Activated T-helper 2 cell treated with anti-CD3 and anti-CD28 coated beads, Interferon-gamma antibody, Interleukin-2, Interleukin-4, amounts not matched to agents 10 μg/mL and 5 μg/mL and 100 μg/mL, durations not matched to agents 14 hours and 24 hours and 36 hours (primary cell): ENCODE data around the gene RTP1. TPM values are rescaled to one million over a fixed set of nuclear protein-coding genes. Genes with fewer than 3 reads are reported as not detected.
"Not testable (repeated sequence)": the region's sequence is repeated elsewhere in the genome, so short reads cannot be mapped to it uniquely, and the experiment has no call there.

Source experiments
- DNase-seq: peaks from one replicate; pipeline ENCODE4 v3.0.0; 2021; ENCODE audit warnings: low spot score
- H3K27ac Mint-ChIP-seq: one replicate; pipeline ENCODE4 v1.8.0; 2021; ENCODE audit warnings: mixed read lengths
- H3K27me3 Mint-ChIP-seq: one replicate; pipeline ENCODE4 v1.8.0; 2021; ENCODE audit warnings: low read depth, mixed read lengths
- H3K36me3 Mint-ChIP-seq: one replicate; pipeline ENCODE4 v1.8.0; 2021; ENCODE audit warnings: low read depth, mixed read lengths
- H3K4me1 Mint-ChIP-seq: one replicate; pipeline ENCODE4 v1.8.0; 2021; ENCODE audit warnings: low read depth, mixed read lengths
- H3K4me3 Mint-ChIP-seq: one replicate; pipeline ENCODE4 v1.8.0; 2021; ENCODE audit warnings: low read depth, mild to moderate bottlenecking, moderate library complexity, mixed read lengths
- H3K9me3 Mint-ChIP-seq: one replicate; pipeline ENCODE4 v1.8.0; 2021; ENCODE audit warnings: mixed read lengths
- intact Hi-C: fragments of 100-400 bp; cut with micrococcal nuclease; formaldehyde crosslinking; loops from one replicate; pipeline ENCODE4 v1.15.1; 2023
- total RNA-seq: library from RNA; stranded (reverse); gene quantifications from 2 replicates; pipeline ENCODE4 v1.2.3, GENCODE V29; 2022

RTP1 gene
- total RNA-seq, 1 donor from 2014 or later, result not detected

- Mint-ChIP-seq H3K27ac (no peak overlapping the region), H3K4me1 (no peaks in the 10 kb centered on the region), H3K9me3 (no peaks in the 10 kb centered on the region), H3K36me3 (no peaks in the 10 kb centered on the region), H3K4me3 (no peak overlapping the region), H3K27me3 (peaks cover 18% of the 10 kb centered on the region)
- intact Hi-C loops, result no loop called here
- no peak for DNase-seq
Observed at GRCh38 chr3:187228740-187229139, 31.5 kb downstream of the RTP1 start.

DNA sequence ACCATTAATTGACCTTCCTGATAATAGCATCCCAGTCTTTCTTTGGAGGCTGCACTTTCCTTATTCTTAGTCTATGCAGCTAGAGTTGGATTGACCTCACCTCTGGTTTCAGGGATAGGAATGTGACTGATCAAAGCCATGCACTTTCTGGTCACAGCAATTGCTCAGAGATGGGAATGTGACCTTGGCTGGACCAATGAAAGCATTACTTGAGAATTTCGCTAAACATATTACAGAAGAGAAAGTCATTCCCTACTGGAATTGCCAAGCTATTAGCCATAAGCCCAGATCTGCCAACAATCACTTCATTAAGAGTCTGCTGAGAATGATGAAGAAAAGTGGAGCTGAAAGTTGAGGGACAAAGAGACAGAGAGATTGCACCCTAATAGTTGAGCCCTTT, 32.7 kb downstream of the RTP1 start:
- no peaks in the 10 kb centered on the region for H3K4me1 Mint-ChIP-seq
- H3K4me3 Mint-ChIP-seq, result no peak overlapping the region
- H3K27ac Mint-ChIP-seq, result no peak overlapping the region
- DNase-seq, result no peak
- H3K27me3 Mint-ChIP-seq, result peaks cover 18% of the 10 kb centered on the region
- intact Hi-C loops, result no loop called here
- no peaks in the 10 kb centered on the region for H3K9me3 Mint-ChIP-seq
- H3K36me3 Mint-ChIP-seq, result no peaks in the 10 kb centered on the region

GRCh38 chr3:187236962-187237361, 39.7 kb downstream of the RTP1 start:
- DNase-seq, result no peak
- intact Hi-C loops, result no loop called here
- Mint-ChIP-seq H3K4me1 (no peaks in the 10 kb centered on the region), H3K36me3 (no peaks in the 10 kb centered on the region), H3K27me3 (peaks cover 7% of the 10 kb centered on the region), H3K27ac (no peak overlapping the region), H3K9me3 (no peaks in the 10 kb centered on the region), H3K4me3 (no peak overlapping the region)

- H3K9me3 Mint-ChIP-seq, result no peaks in the 10 kb centered on the region
- DNase-seq, result no peak
- H3K27ac Mint-ChIP-seq, result no peak overlapping the region
- intact Hi-C loops, result no loop called here
- H3K36me3 Mint-ChIP-seq, result no peaks in the 10 kb centered on the region
- H3K27me3 Mint-ChIP-seq, result peaks cover 7% of the 10 kb centered on the region
- no peak overlapping the region for H3K4me3 Mint-ChIP-seq
- no peaks in the 10 kb centered on the region for H3K4me1 Mint-ChIP-seq
Observed at GRCh38 chr3:187237741-187238140, 40.5 kb downstream of the RTP1 start.

- H3K27me3 Mint-ChIP-seq, result peaks cover 7% of the 10 kb centered on the region
- no peaks in the 10 kb centered on the region for H3K4me1 Mint-ChIP-seq
- no peak overlapping the region for H3K4me3 Mint-ChIP-seq
- no peaks in the 10 kb centered on the region for H3K9me3 Mint-ChIP-seq
- no peak for DNase-seq
- intact Hi-C loops, result no loop called here
- H3K36me3 Mint-ChIP-seq, result no peaks in the 10 kb centered on the region
- no peak overlapping the region for H3K27ac Mint-ChIP-seq
Observed at GRCh38 chr3:187238239-187238638, 41.0 kb downstream of the RTP1 start.

DNA sequence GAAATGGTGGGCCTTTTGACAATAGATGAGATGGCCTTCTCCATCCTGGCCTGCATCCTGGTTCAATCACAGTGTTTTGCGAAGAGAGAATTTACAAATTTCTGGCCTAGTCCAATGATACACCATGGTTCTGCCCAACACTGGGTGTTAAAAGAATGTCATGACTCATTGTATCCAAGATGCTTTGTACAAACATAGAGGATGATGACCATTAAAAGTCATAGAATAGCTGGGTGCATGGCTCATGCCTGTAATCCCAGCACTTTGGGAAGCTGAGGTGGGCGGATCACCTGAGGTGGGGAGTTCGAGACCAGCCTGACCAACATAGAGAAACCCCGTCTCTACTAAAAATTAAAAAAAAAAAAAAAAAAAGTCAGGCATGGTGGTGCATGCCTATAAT, 41.5 kb downstream of the RTP1 start:
- H3K9me3 Mint-ChIP-seq, H3K27ac Mint-ChIP-seq, H3K4me3 Mint-ChIP-seq, H3K4me1 Mint-ChIP-seq, DNase-seq, intact Hi-C loops, H3K36me3 Mint-ChIP-seq, H3K27me3 Mint-ChIP-seq: not testable (repeated sequence)

DNA sequence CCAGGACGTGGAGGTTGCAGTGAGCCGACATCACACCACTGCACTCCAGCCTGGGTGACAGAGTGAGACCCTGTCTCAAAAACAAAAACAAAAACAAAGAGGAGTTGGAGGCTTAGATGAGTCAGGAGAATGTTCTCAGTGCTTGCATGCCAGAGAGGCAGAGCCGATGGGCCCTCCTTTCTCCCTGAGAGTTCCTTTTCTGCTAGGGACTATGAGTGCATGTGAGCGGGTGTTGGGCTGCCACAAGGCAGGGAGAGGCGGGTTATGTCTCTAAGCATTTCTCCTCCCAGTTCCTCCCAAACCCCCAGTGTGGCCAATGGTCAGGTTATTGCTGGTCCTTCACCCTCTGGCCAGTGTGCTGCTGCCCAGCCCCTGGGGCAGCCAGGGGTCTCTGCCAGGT, 45.1 kb downstream of the RTP1 start:
- Mint-ChIP-seq H3K9me3 (no peaks in the 10 kb centered on the region), H3K27me3 (peaks cover 23% of the 10 kb centered on the region), H3K36me3 (no peaks in the 10 kb centered on the region), H3K27ac (no peak overlapping the region), H3K4me1 (peaks cover 3% of the 10 kb centered on the region), H3K4me3 (no peak overlapping the region)
- intact Hi-C loops, result no loop called here
- DNase-seq, result no peak

DNA sequence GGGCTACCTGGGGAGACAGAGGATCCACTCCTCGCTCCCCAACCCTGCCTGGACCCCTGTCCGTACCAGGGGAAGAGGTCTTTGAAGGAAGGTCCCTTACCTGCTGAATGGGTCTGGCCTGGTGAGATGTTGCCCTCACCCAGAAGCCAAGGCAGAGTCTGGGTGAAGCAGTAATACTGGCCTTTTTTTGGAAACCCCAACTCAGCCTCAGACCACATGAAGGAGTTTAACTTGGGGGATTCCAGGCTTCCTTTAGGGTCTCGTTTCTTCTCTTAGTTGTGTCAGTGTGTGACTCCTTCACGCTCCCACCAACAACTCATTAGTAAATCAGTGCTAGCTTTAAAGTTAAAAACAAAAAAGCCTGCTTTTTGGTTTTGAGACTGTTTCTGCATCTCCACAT, 45.6 kb downstream of the RTP1 start:
- no peaks in the 10 kb centered on the region for H3K36me3 Mint-ChIP-seq
- H3K4me1 Mint-ChIP-seq, result peaks cover 4% of the 10 kb centered on the region
- no peak overlapping the region for H3K4me3 Mint-ChIP-seq

GRCh38 chr3:187243933-187244524, 46.7 kb downstream of the RTP1 start:
- Mint-ChIP-seq H3K27ac (no peak overlapping the region), H3K4me3 (no peak overlapping the region), H3K9me3 (no peaks in the 10 kb centered on the region), H3K27me3 (peaks cover 28% of the 10 kb centered on the region), H3K4me1 (peaks cover 4% of the 10 kb centered on the region), H3K36me3 (no peaks in the 10 kb centered on the region)
- intact Hi-C loops, result no loop called here
- no peak for DNase-seq

More for the DNA sequence above, 45.6 kb downstream of the RTP1 start:
- DNase-seq, result no peak
- intact Hi-C loops, result no loop called here
- Mint-ChIP-seq H3K27ac (no peak overlapping the region), H3K27me3 (peaks cover 23% of the 10 kb centered on the region), H3K9me3 (no peaks in the 10 kb centered on the region)

GRCh38 chr3:187247398-187247797, 50.1 kb downstream of the RTP1 start:
- peaks cover 4% of the 10 kb centered on the region for H3K4me1 Mint-ChIP-seq
- H3K36me3 Mint-ChIP-seq, result no peaks in the 10 kb centered on the region
- H3K27ac Mint-ChIP-seq, result no peak overlapping the region
- DNase-seq, result no peak
- H3K4me3 Mint-ChIP-seq, result no peak overlapping the region
- no peaks in the 10 kb centered on the region for H3K9me3 Mint-ChIP-seq
- intact Hi-C loops, result no loop called here
- peaks cover 26% of the 10 kb centered on the region for H3K27me3 Mint-ChIP-seq

Other genes with a start within 250 kb of the RTP1 start
- gene RPL39L, start 58.0 kb upstream of the RTP1 start, total RNA-seq, result 11.0 and 13.0 TPM in 2 replicates
- not detected in 2 replicates for gene MASP1, start 94.3 kb downstream of the RTP1 start, total RNA-seq
- 3.4 and 3.9 TPM in 2 replicates for gene RTP4, start 170.9 kb downstream of the RTP1 start, total RNA-seq